ENCODE data around the gene ZNF740. TPM values are rescaled to one million over a fixed set of nuclear protein-coding genes. Genes with fewer than 3 reads are reported as not detected.

Gene ZNF740
- total RNA-seq, 1 donor from 2014 or later, result 67.2 TPM

DNA sequence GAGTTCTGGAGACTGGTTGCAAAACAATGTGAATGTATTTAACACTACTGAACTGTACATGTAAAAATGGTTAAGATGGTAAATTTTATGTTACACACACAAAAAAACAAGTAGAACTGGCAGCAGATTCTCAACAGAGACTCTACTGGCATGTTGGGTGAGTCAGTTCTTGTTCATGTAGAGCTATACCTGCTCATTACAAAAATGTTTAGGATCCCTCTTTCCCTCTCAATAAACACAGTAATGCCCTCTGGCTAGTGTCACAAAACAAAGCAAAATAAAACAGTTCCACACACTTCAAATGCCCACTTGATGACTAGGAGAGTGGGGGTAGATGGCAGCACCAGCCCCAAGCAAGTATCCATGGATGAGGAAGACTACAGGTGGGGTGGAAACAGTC lies 13.7 kb upstream of the ZNF740 start:
- peaks cover 16% of the 10 kb centered on the region for H3K36me3 Mint-ChIP-seq (ENCODE audit: low read depth)
- no peaks in the 10 kb centered on the region for H3K4me1 Mint-ChIP-seq
- no peak overlapping the region for H3K4me3 Mint-ChIP-seq
- H3K27ac Mint-ChIP-seq, result no peak overlapping the region
- TF ChIP-seq, protein P1, sequence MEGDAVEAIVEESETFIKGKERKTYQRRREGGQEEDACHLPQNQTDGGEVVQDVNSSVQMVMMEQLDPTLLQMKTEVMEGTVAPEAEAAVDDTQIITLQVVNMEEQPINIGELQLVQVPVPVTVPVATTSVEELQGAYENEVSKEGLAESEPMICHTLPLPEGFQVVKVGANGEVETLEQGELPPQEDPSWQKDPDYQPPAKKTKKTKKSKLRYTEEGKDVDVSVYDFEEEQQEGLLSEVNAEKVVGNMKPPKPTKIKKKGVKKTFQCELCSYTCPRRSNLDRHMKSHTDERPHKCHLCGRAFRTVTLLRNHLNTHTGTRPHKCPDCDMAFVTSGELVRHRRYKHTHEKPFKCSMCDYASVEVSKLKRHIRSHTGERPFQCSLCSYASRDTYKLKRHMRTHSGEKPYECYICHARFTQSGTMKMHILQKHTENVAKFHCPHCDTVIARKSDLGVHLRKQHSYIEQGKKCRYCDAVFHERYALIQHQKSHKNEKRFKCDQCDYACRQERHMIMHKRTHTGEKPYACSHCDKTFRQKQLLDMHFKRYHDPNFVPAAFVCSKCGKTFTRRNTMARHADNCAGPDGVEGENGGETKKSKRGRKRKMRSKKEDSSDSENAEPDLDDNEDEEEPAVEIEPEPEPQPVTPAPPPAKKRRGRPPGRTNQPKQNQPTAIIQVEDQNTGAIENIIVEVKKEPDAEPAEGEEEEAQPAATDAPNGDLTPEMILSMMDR (IDR thresholded peaks at IDR 0.05), result no peak
- CTCF ChIA-PET, result no interaction called here
- ATAC-seq (ENCODE audit: low read depth) (no peak), DNase-seq (no peak)
- POLR2A ChIA-PET, result no interaction called here
- H3K27me3 Mint-ChIP-seq, result no peaks in the 10 kb centered on the region
- intact Hi-C loops (cut with micrococcal nuclease), result no loop called here
- H3K9me3 Mint-ChIP-seq, result no peaks in the 10 kb centered on the region

DNA sequence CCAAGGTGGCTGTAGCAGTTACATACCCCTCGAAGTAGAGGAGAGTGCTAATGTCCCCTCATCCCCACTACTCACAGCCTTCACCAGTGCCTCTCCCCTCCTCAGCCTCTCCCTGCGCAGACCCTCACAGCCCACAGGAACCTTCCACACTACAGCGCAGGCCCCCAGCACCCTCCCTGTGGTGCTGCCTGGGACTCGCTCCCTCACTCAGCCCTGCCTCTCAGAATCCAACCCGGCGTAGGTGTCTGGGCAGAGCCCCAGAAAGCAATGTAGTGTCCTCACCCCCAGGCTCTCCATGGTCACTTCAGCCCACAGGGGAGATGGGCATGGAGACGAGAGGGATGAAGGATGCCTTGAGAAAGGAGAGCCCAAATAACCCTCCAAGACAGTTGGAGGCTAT lies 10.9 kb upstream of the ZNF740 start:
- no peak for DNase-seq
- TF ChIP-seq, protein P1 (IDR thresholded peaks at IDR 0.05), result no peak
- ChIA-PET CTCF (no interaction called here), POLR2A (no interaction called here)
- Mint-ChIP-seq H3K27me3 (no peaks in the 10 kb centered on the region), H3K4me1 (no peaks in the 10 kb centered on the region), H3K27ac (no peak overlapping the region), H3K36me3 (ENCODE audit: low read depth) (peaks cover 17% of the 10 kb centered on the region), H3K4me3 (no peak overlapping the region), H3K9me3 (no peaks in the 10 kb centered on the region)
- intact Hi-C loops (cut with micrococcal nuclease), result no loop called here
- no peak for ATAC-seq (ENCODE audit: low read depth)

DNA sequence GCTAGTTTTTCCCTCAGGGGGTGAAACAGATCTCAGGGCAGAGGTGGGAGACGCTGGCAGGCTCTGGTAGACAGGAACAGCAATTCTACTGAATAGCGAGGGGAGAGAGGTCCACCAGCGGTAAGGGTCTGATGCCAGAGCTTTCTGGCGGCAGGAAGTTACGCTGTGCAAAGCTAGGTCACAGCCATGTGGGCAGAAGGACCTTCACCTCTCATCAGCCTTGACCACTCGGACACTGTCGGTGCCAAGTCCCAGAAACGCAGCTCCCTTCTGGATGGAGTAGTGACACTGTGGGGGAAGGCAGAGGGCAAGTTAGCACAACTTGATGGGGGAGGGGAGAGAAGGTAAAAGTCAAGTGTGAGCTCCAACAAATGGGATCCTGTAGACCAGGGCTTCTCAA lies 10.3 kb upstream of the ZNF740 start:
- no peak overlapping the region for H3K27ac Mint-ChIP-seq
- ChIA-PET POLR2A (no interaction called here), CTCF (no interaction called here)
- H3K27me3 Mint-ChIP-seq, result no peaks in the 10 kb centered on the region
- no peak overlapping the region for H3K4me3 Mint-ChIP-seq
- TF ChIP-seq, protein P1 (IDR thresholded peaks at IDR 0.05), result no peak
- H3K9me3 Mint-ChIP-seq, result no peaks in the 10 kb centered on the region
- H3K36me3 Mint-ChIP-seq (ENCODE audit: low read depth), result peaks cover 17% of the 10 kb centered on the region
- DNase-seq, result no peak
- intact Hi-C loops (cut with micrococcal nuclease), result no loop called here
- no peak for ATAC-seq (ENCODE audit: low read depth)
- no peaks in the 10 kb centered on the region for H3K4me1 Mint-ChIP-seq

DNA sequence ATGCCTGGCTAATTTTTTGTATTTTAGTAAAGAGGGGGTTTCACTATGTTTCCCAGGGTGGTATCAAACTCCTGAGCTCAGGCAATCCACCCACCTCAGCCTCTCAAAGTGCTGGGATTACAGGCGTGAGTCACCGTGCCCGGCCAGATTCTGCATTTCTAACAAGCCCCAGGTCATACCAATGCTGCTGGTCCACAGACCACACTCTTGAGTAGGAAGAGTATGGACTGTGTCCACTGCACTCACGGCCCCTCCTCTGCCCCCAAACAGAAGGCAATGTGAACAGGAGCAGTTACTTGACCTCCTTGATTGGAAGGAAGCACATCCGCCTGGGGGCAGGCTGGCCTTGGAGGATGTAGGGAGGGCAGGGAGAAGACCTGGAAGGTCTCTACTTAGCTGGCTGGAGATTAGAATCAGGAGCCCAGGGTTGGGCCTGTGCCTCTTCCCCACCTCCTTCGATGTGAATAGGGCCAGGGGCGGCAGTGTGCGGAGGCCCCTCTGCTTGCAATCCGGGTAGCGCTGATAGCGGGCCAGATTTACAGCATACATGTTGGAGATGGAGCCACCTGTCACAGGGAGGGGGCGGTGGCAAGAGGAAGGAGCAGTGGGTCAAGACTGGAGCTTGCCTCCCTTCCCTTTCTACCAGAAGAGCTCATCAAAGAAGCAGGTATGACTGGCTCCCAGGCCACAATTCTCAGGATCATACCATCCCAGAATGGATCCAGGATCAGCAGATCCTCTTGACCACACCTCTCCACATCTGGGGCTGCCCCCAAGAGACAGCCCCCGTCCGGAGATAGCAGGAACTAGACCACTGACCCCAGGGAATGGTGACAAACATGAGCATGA lies 9.4 kb upstream of the ZNF740 start:
- ChIA-PET CTCF (no interaction called here), POLR2A (no interaction called here)
- Mint-ChIP-seq H3K4me1 (no peaks in the 10 kb centered on the region), H3K27me3 (no peaks in the 10 kb centered on the region), H3K4me3 (no peak overlapping the region), H3K27ac (no peak overlapping the region), H3K9me3 (no peaks in the 10 kb centered on the region), H3K36me3 (ENCODE audit: low read depth) (peaks cover 17% of the 10 kb centered on the region)
- no peak for ATAC-seq (ENCODE audit: low read depth)
- intact Hi-C loops (cut with micrococcal nuclease), result no loop called here
- no peak for DNase-seq
- TF ChIP-seq, protein P1 (IDR thresholded peaks at IDR 0.05), result no peak

DNA sequence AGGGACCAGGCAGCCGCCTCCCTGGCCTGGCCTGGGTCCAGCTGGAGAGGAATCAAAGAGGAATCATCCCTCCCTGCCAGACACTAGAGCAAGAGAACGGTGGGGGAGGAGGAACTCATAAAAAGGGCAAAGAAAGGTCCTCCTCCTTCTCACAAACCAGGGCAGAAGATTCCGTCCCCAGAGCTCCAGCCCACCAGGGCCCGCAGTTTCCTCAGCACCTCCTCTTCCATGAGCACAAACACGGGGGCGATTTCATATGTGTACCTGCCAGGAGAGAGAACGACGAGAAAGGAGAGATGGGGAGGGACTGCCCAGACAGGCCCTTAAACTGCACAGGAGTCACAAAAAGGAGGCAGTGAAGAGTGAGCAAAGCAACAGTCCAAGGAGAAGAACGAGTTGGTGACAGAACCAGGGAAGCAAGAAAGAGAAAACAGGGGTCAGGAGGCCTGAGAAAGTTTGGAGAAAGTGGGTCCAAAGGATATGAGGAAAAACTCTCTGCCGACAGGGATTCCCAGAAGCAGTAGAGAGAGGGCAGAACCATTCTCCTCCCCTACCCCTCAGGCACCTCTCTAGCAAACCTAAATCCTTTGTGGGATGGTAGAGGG lies 8.7 kb upstream of the ZNF740 start:
- Mint-ChIP-seq H3K4me1 (no peaks in the 10 kb centered on the region), H3K36me3 (ENCODE audit: low read depth) (peaks cover 17% of the 10 kb centered on the region), H3K27ac (no peak overlapping the region), H3K27me3 (no peaks in the 10 kb centered on the region), H3K4me3 (no peak overlapping the region), H3K9me3 (no peaks in the 10 kb centered on the region)
- ChIA-PET CTCF (no interaction called here), POLR2A (no interaction called here)
- intact Hi-C loops (cut with micrococcal nuclease), result no loop called here
- ATAC-seq (ENCODE audit: low read depth), result no peak
- no peak for DNase-seq
- TF ChIP-seq, protein P1 (IDR thresholded peaks at IDR 0.05), result no peak

Data from activated B cell treated with CpG ODN at 0.5 μM for 24 hours (primary cell).